COLO668 (cell line): Measurements from ENCODE around the gene RBCK1.
"Not testable (repeated sequence)": the region's sequence is repeated elsewhere in the genome, so short reads cannot be mapped to it uniquely, and the experiment has no call there.

ENCODE experiments used
- DNase-seq: peaks from one replicate; lab custom pipeline; 2025; ENCODE audit not compliant: unreplicated experiment; lab: John Stamatoyannopoulos, UW

The RBCK1 gene

GRCh38 chr20:375265-375889 is 32.7 kb upstream of the RBCK1 start:
- no peak for DNase-seq

- DNase-seq, result no peak
Observed at GRCh38 chr20:376089-376488, 32.0 kb upstream of the RBCK1 start.

GRCh38 chr20:376750-377149 is 31.3 kb upstream of the RBCK1 start:
- no peak for DNase-seq

- DNase-seq, result not testable (repeated sequence)
Observed at GRCh38 chr20:377578-377977, 30.5 kb upstream of the RBCK1 start.

- DNase-seq, result no peak
Observed at GRCh38 chr20:378961-379336, 29.1 kb upstream of the RBCK1 start.

- peak; percentile 86 for DNase-seq
Observed at GRCh38 chr20:380763-381580, 27.1 kb upstream of the RBCK1 start.

- peak; percentile 77 for DNase-seq
Observed at GRCh38 chr20:381581-382290, 26.4 kb upstream of the RBCK1 start.

- no peak for DNase-seq
Observed at GRCh38 chr20:382291-383115, 25.6 kb upstream of the RBCK1 start.

- no peak for DNase-seq
Observed at GRCh38 chr20:383889-384288, 24.2 kb upstream of the RBCK1 start.

GRCh38 chr20:384723-385122 is 23.4 kb upstream of the RBCK1 start:
- DNase-seq, result no peak

- DNase-seq, result no peak
Observed at GRCh38 chr20:385448-385847, 22.7 kb upstream of the RBCK1 start.

GRCh38 chr20:386634-387033 is 21.5 kb upstream of the RBCK1 start:
- not testable (repeated sequence) for DNase-seq

GRCh38 chr20:387520-387919 is 20.6 kb upstream of the RBCK1 start:
- DNase-seq, result no peak

- no peak for DNase-seq
Observed at GRCh38 chr20:388034-388994, 19.8 kb upstream of the RBCK1 start.

- no peak for DNase-seq
Observed at GRCh38 chr20:389220-389619, 18.9 kb upstream of the RBCK1 start.

- DNase-seq, result no peak
Observed at GRCh38 chr20:391041-391711, 16.9 kb upstream of the RBCK1 start.

GRCh38 chr20:393296-393695 is 14.8 kb upstream of the RBCK1 start:
- DNase-seq, result not testable (repeated sequence)

GRCh38 chr20:396252-396618 is 11.9 kb upstream of the RBCK1 start:
- DNase-seq, result no peak

- DNase-seq, result no peak
Observed at GRCh38 chr20:396619-397431, 11.3 kb upstream of the RBCK1 start.
